ENCODE data around the gene RYR1.
A peak's percentile ranks its signal among the peaks of the same experiment; 100 is the strongest.
"Not testable (repeated sequence)": the region's sequence is repeated elsewhere in the genome, so short reads cannot be mapped to it uniquely, and the experiment has no call there.

RYR1 gene

DNA sequence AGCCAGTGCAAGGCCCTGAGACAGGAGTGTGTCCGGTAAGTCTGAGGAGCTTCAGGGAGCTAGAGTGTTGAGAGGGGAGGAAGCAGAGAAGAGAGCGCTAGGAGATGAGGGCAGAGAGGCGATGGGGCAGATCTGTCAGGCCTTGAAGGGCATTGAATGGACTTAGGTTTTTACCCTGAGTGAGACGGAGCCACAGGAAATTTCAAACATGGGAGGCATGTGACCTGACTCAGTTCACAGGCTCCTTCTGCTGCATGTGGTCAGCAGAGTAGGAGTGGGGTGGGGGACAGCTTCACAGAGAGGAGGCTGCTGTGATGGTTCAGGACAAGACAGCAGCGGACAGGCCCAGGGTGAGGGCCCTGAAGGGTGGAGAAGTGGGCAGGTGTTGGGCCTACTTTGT, 33.1 kb upstream of the RYR1 start:
- no peak for DNase-seq

GRCh38 chr19:38401148-38401547, 32.3 kb upstream of the RYR1 start:
- no peak for DNase-seq

DNA sequence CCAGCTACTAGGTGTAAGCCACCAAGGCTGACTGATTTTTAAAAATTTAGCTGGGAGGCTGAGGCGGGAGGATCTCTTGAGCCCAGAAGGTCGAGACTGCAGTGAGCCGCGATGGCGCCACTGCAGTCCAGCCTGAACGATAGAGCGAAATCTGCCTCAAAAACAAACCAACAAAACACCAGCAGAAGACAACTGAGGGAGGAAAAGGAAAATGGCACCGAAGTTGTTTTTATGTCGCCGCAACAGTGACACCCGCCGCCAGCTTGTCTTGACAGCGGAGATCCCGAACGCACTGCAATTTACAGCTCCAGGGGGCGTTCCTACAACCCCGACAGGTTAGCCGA, 30.9 kb upstream of the RYR1 start:
- no peak for DNase-seq

DNA sequence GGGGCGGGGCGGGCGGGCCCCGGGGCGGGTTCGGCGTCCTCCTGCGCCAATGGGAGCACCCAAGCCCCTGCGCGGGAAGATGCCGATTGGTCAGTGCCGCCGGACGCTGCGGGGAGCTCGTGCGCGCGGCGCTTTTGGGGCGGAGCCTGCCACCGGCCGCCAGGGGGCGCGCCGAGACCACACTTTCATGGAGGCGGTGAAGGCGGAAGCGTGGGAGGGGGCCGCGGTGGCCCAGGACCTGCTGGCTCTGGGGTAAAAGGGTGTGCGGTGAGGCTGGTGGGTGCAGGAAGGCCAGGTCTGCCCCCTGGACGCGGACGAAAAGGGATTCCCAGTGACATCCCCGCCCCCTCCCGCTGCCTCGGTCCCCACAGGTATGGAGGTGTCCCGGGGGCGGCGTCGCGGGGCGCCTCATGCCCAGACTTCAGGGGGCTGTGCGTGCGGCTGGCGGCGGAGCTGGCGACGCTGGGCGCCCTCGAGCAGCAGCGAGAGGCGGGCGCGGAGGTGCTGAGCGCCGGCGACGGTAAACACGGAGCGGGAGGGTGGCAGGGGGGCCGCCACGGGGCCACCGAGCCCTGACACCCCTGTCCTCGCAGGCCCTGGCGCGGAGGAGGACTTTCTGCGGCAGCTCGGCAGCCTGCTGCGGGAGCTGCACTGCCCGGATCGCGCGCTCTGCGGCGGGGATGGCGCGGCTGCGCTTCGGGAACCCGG, 30.4 kb upstream of the RYR1 start, which contains the start of gene FAM98C:
Gene FAM98C (plus strand): TSS at position 127 of the 708 bp plus-strand sequence. CDS start 61 bp downstream, at position 188.
- peak; percentile 100 for DNase-seq

- no peak for DNase-seq
Measured at GRCh38 chr19:38404858-38405257, 28.6 kb upstream of the RYR1 start.

GRCh38 chr19:38405276-38405675, 28.2 kb upstream of the RYR1 start:
- no peak for DNase-seq

DNA sequence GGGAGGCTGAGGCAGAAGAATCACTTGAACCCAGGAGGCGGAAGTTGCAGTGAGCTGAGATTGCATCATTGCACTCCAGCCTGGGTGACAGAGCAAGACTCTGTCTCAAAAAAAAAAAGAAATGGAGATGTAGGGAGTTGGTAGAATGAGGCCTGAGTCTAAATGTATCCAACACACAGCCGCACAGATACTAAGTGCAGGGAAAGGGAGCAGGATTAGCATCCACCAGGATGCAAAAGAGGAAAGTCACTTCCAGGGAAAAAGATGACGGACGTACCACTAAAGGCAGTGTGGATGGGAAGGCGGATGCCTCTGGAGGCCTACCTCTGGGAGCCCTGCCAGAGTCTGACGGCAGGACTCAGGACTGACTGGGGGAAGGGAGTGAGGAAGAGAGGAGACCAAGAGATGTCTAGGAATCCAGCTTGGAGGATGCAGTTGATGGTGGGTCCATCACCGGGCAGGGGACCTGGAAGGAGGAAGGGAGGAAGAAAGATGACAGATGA, 23.8 kb upstream of the RYR1 start:
- no peak for DNase-seq

DNA sequence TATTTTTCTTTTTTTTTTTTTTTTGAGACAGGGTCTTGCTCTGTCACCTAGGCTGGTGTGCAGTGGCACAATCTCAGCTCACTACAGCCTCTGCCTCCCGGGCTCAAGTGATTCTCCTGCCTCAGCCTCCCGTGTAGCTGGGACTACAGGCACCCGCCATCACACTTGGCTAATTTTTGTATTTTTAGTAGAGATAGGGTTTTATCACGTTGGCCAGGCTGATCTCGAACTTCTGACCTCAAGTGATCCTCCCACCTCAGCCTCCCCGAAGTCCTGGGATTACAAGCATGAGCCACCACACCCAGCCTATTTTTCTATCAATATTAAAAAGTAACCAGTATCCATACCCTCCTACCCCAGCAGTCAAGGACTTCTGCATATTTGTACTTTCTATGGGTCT, 23.1 kb upstream of the RYR1 start:
- DNase-seq: not testable (repeated sequence)

DNA sequence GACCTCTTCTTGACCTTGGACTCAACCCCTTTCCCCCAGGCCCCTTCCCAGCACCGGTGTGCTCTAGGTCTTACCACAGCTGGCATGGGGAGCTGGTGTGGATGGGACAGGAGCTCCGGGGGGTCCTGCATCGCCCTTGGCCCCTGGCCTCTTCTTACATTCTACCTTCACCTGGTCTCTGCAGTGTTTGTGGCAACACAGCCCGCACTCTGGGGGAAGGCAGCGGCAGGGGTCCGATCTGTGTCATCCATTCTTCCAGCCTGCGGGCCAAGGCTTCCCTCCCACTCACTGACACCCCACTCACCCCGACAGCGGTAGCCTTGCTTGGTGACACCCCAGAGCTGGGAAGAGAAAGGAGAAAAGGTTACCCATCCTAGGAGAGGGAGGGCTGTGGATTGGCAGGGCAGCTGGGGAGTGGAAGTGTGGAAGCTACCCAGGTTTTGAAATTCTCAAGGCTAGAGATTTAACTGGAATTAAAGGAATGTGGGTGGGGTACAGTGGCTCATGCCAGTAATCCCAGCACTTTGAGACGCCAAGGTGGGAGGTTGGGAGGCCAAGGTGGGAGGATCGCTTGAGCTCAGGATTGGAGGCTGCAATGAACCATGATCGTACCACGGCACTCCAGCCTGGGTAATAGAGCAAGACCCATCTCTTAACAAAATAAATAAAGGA, 22.3 kb upstream of the RYR1 start:
- DNase-seq: no peak

GRCh38 chr19:38411898-38412297, 21.6 kb upstream of the RYR1 start:
- DNase-seq: not testable (repeated sequence)

GRCh38 chr19:38412491-38412890, 21.0 kb upstream of the RYR1 start:
- no peak for DNase-seq

GRCh38 chr19:38412961-38413360, 20.5 kb upstream of the RYR1 start:
- no peak for DNase-seq

DNA sequence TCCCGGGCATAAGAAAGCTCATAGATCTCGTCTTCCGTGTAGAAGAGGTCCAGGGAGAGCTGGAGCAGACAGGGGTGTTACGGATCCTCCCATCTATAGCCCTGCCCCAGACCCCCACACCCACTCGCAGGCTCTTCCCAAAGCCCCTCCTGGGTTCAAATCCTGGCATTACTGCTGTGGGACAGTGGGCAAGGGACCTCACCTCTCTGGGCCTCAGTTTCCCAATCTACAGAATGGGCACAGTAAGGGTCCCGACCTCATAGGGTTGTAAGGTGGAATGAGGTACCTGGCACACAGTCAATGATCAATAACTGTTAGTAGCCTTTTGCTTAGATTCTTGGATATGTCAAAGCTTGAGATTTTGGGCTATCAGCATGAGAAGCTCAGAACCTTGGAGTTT, 20.1 kb upstream of the RYR1 start:
- no peak for DNase-seq

DNA sequence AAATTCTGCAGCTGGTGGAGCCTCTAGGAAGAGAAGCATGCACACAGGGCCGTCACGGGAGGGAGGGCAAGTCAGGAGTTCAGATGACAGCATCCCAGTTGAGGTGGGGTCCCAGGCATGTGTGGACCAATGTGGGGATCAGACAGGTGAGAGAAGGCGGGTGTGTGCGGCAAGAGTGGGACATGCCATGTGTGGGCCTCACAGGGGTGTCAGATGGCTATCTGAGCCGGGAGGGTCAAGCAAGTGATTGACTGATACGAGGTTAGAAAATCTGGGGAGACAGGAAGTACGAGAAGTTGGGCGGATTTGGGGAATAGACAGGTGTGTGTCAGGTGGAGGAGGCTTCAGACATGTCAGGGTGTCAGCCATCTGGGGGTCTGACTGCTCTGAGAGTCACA, 16.3 kb upstream of the RYR1 start:
- DNase-seq: no peak

GRCh38 chr19:38417544-38418506, 15.7 kb upstream of the RYR1 start:
- DNase-seq: no peak

GRCh38 chr19:38420935-38421334, 12.6 kb upstream of the RYR1 start:
- no peak for DNase-seq

- DNase-seq: no peak
Measured at GRCh38 chr19:38421856-38422255, 11.6 kb upstream of the RYR1 start.

GRCh38 chr19:38422438-38422837, 11.1 kb upstream of the RYR1 start:
- DNase-seq: no peak

DNA sequence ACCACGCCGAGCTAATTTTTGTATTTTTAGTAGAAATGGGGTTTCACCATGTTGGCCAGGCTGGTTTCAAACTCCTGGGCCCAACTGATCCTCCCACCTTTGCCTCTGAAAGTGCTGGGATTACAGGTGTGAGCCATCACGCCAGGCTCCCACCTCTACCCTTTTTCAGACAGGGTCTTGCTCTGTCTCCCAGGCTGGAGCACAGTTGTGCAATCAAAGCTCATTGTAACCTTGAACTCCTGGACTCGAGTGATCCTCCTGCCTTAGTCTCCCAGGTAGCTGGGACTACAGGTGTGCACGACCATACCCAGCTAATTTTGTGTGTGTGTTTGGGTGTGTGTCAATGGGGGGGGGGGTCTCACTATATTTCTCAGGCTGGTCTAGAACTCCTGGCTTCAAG, 9.2 kb upstream of the RYR1 start:
- no peak for DNase-seq

DNA sequence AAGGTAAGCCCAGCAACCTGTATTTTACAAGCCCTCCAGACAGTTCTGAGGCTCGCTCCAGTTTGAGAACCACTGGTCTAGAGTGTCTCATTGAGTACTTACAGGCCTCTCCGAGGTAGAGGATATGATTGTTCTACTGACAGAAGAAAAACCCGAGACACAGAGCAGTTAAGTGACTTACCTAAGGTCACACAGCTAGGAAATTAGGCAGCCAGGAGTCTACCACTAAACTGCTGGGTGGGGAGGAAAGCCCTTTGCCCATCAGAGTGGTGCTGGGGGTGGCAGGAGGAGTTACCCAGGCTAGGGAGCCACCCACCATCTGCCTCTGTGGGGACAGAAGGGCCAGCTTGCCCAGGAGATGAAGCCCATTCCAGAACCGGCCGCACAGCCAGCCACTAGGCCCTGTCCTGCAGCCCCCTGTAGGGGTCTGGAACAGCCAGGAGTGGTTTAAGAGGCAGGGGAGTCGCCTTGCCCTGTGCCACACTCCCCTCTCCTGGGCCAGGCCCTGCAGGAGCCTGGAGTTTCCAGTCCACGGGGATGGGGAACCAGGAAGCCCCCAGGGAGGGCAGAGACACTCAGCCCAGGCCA, 8.2 kb upstream of the RYR1 start:
- DNase-seq: no peak

DNA sequence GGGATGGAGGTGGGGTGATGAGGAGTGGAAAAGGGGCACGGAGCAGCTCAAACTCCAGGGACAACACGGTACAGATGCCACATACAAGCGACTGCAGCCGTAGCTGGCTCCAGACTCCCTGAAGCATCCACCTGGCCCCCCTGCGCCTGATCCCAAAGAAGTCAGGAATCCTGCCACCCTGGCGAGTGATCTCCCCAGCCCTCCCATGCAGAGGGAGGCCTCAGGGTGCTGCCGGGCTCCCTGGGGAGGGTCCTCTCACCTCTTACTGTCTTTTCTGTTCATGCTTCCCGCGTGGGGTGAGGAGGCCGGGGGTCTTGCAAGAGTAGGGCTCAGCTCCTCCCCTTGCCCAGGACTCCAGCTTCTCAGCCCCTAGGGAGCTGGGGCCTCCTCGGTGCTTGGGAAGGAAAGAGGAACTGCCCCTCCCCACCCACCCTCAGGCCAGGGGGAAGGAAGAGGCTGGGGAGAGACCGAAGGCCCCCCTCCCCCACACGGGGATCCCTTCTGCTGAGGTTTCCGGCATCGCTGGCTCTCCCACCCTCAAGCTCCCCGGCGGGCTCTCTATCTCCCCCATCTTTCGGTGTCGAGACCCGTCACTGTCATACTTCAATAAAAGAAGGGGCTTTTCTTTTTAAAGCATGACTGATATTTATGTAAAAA, 7.6 kb upstream of the RYR1 start, which contains the start of gene RASGRP4:
Gene RASGRP4 (minus strand): TSS at position 410 of the 657 bp plus-strand sequence. CDS start 128 bp downstream, at position 282.
- no peak for DNase-seq

- DNase-seq: not testable (repeated sequence)
Measured at GRCh38 chr19:38427035-38427677, 6.3 kb upstream of the RYR1 start.
